ENCODE measurements around the gene ERN1. TPM values are rescaled to one million over a fixed set of nuclear protein-coding genes. Genes with fewer than 3 reads are reported as not detected.

ERN1 gene
- total RNA-seq, 2 donors from 2014 or later, result 131 TPM

DNA sequence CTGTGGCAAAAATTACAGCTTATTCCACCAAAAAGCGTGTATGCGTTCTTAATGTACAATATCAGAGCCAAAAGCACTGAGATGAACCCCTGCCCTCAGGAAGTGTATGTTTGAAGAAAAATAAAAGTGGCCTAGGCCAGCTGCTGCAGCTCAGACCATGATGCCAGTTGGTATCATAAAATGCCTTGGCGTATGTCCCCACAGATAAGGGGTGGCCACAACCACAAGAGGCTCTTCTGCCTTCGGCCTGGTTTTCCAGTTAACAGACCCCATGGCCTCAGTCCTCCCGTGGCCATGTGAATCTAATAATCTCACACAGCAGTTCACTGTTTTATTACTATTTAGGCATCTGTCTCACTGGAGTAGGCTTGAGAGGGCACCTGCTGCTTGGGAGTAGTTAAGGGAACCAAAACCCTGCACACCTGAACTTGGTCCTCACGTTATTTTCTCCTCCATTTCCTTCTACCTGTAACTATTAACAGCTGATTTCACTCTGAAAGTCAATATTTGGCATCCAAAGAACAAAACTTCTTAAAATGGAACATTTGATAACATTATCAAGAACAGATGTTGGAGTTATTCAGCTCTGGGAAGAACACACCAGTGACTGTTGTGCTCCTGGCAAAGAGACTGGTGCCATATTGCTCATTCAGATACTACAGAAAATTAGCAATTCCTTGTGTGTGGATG, 34.8 kb upstream of the ERN1 start:
- H3K27me3 Mint-ChIP-seq, result no peaks in the 10 kb centered on the region
- DNase-seq (ENCODE audit: low spot score) (no peak), ATAC-seq (no peak)
- no peak overlapping the region for H3K4me3 Mint-ChIP-seq
- no peaks in the 10 kb centered on the region for H3K9me3 Mint-ChIP-seq
- no peaks in the 10 kb centered on the region for H3K36me3 Mint-ChIP-seq
- H3K4me1 Mint-ChIP-seq (ENCODE audit: low read depth in 2 of 2), result no peaks in the 10 kb centered on the region
- no peak overlapping the region for H3K27ac Mint-ChIP-seq

DNA sequence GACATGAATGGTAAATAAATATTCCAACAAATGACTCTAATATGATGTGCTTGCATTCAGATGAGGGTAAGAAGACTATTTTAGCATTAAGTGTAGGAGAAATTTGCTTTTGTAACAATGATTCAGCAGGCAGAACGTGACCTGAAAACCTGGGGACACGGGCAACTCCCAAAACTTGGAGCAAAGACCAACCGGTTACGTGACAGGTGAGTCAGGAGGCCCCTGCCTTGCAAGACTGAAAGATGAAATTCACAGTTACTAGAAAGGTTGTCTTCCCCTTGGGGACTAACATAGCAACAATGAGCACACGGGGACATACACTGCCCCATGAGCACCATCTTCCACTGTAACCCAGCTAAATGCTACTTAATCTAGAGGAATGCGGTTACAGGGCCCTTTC, 33.5 kb upstream of the ERN1 start:
- no peaks in the 10 kb centered on the region for H3K9me3 Mint-ChIP-seq
- no peak overlapping the region for H3K27ac Mint-ChIP-seq
- H3K36me3 Mint-ChIP-seq, result no peaks in the 10 kb centered on the region
- H3K4me1 Mint-ChIP-seq (ENCODE audit: low read depth in 2 of 2), result no peaks in the 10 kb centered on the region
- DNase-seq (ENCODE audit: low spot score) (no peak), ATAC-seq (no peak)
- no peak overlapping the region for H3K4me3 Mint-ChIP-seq
- no peaks in the 10 kb centered on the region for H3K27me3 Mint-ChIP-seq

DNA sequence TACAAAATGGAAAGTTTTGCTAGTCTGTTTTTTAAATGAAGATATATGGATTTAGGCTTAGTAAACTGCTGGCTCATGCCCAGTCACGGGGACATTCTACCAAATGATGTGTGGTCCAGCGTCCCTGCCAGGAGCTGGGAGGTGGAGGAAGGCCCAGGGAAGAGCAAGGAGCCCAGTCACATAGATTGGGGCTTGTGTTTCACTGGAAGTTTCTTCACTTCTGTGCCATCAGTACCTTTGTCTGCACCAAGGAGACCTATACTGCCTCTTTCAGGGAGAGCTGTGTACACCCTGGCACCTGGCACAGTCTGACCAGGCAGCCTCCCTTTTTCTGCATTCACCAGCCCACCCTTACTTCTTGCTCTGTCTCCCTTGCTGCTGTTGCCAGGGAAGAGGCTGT, 32.6 kb upstream of the ERN1 start:
- DNase-seq (ENCODE audit: low spot score) (no peak), ATAC-seq (peak in 1 of 2 donors; percentile 6)
- no peaks in the 10 kb centered on the region for H3K4me1 Mint-ChIP-seq (ENCODE audit: low read depth in 2 of 2)
- no peak overlapping the region for H3K4me3 Mint-ChIP-seq
- no peaks in the 10 kb centered on the region for H3K36me3 Mint-ChIP-seq
- no peak overlapping the region for H3K27ac Mint-ChIP-seq
- H3K9me3 Mint-ChIP-seq, result no peaks in the 10 kb centered on the region
- H3K27me3 Mint-ChIP-seq, result no peaks in the 10 kb centered on the region

DNA sequence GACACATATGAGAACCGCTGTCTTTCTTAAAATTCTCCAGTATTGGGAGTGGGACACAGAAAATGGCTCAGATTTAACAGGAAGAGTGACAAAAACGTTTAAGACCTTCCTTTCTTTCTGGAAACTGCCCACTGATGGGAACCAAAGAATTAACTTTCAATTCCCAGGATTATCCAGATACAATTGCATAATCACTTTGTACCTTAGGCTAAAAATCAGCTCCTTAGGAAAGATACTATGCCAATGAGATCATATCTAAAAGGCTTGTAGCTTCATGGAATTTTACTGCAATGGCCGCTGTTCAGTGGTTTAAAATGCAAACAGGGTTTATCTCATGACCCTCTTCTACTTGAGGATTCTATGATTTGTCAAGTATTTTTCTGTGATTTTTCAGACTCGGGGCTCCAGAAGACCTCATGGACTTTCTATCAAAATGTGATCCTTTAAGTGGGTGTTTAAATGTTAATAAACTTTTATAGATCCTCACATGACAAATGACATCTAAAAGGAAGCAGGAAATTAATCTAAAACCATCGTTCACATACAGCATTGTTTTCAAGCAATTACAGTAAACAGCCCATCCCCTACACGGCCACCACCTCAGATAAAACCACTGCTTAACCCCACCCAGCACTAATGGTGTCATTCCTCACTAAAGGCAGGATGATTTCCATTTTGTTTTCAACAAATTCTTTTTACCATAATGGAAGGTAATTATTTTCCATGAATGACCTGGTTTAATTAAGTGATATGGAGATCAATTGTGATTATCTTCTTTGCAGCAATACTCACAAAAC, 31.6 kb upstream of the ERN1 start:
- Mint-ChIP-seq H3K36me3 (no peaks in the 10 kb centered on the region), H3K4me1 (ENCODE audit: low read depth in 2 of 2) (no peaks in the 10 kb centered on the region), H3K27me3 (no peaks in the 10 kb centered on the region), H3K27ac (no peak overlapping the region), H3K4me3 (no peak overlapping the region), H3K9me3 (no peaks in the 10 kb centered on the region)
- DNase-seq (ENCODE audit: low spot score) (no peak), ATAC-seq (no peak)

DNA sequence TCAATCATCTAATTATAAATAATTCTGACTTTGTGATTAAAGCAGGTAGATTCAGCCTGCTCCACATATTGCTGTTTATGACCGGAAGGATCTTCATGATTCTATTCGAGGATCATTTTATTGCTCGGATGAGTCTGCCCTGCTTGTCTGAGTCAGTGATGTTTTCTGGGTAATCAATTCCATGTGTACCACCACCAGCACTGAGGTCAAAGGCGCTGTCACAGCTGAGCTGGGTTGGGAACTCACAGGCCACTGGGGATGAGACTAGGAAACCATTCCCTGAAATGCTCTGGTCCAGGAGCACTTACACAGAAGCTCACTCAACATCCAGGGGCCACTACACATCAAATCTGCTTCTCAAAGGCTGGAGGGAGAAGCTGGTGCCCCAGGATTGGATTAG, 30.4 kb upstream of the ERN1 start:
- H3K36me3 Mint-ChIP-seq, result no peaks in the 10 kb centered on the region
- H3K27me3 Mint-ChIP-seq, result no peaks in the 10 kb centered on the region
- H3K9me3 Mint-ChIP-seq, result no peaks in the 10 kb centered on the region
- DNase-seq (ENCODE audit: low spot score) (no peak), ATAC-seq (no peak)
- no peak overlapping the region for H3K27ac Mint-ChIP-seq
- no peaks in the 10 kb centered on the region for H3K4me1 Mint-ChIP-seq (ENCODE audit: low read depth in 2 of 2)
- H3K4me3 Mint-ChIP-seq, result no peak overlapping the region

DNA sequence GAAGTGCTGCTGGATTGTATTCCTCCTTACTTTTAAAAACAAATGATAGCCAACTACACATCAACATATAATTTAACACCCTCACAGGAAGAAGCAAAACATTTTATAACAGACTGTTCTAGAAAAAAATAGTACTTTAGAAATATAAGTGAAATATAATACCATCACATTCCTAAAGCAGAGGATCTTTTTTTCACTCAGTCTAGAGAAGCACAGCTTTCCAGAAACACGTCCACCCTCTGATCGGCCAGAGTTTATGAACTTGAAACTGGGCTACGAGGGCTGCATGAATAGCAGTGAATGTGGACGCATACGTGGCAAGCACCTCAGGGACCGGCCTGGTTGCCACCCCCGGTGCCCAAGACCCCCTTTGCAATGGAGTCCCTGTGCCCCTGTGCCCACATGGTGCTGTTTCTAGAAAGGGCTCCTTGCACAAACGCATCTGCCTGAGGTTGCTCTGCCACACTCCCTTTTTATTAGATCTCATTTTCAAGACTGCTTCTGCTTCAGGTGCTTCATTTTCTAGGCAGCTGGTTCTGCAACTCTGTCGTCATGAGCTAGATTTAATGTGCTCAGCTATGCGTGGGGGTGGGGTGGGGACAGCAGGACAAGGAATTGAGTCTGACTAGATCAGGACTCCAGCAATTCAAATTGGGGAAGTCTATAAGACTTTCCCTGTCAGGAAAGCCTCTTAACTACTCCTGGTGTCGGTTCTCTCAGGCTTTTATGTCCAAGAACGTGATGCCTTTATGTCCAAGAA, 29.1 kb upstream of the ERN1 start:
- no peak for ATAC-seq
- H3K4me1 Mint-ChIP-seq (ENCODE audit: low read depth in 2 of 2), result no peaks in the 10 kb centered on the region
- DNase-seq (ENCODE audit: low spot score), result no peak
- H3K36me3 Mint-ChIP-seq, result no peaks in the 10 kb centered on the region
- no peak overlapping the region for H3K27ac Mint-ChIP-seq
- H3K9me3 Mint-ChIP-seq, result no peaks in the 10 kb centered on the region
- H3K4me3 Mint-ChIP-seq, result no peak overlapping the region
- no peaks in the 10 kb centered on the region for H3K27me3 Mint-ChIP-seq

DNA sequence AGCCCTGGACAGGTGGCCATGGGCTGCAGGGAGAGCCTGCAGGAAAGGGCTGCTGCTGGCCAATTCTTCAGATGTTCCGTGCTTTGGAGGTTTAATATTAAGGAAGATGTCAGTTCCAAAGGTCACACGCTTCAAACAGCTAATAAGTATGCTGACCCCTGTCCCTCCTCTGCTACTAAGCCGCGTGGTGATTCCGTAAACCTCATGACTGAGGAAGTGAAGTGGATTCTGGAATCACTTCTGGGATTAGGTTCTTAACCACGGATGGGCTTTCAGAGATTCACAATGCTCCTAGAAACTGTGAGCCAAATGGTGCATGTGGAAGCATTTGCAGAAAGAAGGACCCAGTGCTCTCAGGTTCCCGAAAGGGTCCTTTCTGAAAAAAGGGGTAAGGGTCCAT, 28.5 kb upstream of the ERN1 start:
- Mint-ChIP-seq H3K4me1 (ENCODE audit: low read depth in 2 of 2) (no peaks in the 10 kb centered on the region), H3K36me3 (peaks cover 2% of the 10 kb centered on the region), H3K4me3 (no peak overlapping the region), H3K27ac (no peak overlapping the region), H3K9me3 (no peaks in the 10 kb centered on the region), H3K27me3 (no peaks in the 10 kb centered on the region)
- ATAC-seq, result no peak
- no peak for DNase-seq (ENCODE audit: low spot score)

DNA sequence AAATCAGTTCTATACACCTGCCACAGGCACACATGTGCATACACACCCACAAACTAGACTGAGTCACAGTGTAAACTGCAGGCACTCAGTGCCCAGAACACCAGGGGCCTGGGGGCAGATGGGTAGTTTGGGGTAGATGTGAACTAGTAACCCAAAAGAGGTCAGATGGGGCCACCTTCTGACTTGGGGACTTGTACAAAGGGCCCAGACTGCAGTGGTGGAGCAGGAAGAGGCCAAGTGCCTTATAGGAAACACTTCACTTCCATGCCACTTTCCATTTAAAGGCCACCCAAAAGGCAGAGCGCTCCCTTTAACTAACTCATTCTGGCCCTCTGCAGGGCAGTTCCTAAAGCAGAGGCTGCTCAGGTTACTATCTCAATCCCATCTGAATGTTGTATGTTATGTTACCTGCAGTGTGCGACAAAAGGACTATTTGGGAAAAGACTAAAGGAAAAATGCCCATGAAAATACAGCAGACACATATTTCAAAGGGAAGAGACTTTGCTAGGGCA, 27.8 kb upstream of the ERN1 start:
- Mint-ChIP-seq H3K27ac (no peak overlapping the region), H3K4me1 (ENCODE audit: low read depth in 2 of 2) (no peaks in the 10 kb centered on the region), H3K36me3 (peaks cover 7% of the 10 kb centered on the region), H3K27me3 (no peaks in the 10 kb centered on the region), H3K9me3 (no peaks in the 10 kb centered on the region), H3K4me3 (no peak overlapping the region)
- DNase-seq (ENCODE audit: low spot score), result no peak
- ATAC-seq, result no peak

DNA sequence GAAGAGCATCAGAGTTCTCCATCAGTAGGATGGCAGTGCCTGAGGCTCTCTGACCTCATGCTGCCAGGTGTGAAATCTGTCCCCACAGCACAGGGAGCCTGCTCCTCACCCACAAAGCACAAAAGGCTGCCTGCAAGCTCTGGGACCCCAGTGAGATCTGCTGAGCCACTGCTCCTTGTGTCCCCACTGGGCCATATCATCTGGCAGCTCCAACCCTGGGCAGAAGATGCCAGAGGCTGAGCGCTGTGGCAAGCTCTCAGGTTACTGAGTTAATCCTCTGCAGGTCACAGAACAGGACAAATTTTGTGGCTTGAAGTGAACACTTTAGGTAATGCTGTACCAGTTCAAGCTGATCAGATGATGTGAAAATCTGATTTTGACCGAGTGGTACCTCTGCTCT, 26.7 kb upstream of the ERN1 start:
- no peaks in the 10 kb centered on the region for H3K4me1 Mint-ChIP-seq (ENCODE audit: low read depth in 2 of 2)
- no peaks in the 10 kb centered on the region for H3K9me3 Mint-ChIP-seq
- DNase-seq (ENCODE audit: low spot score), result no peak
- peaks cover 7% of the 10 kb centered on the region for H3K36me3 Mint-ChIP-seq
- no peak overlapping the region for H3K27ac Mint-ChIP-seq
- no peak overlapping the region for H3K4me3 Mint-ChIP-seq
- ATAC-seq, result no peak
- no peaks in the 10 kb centered on the region for H3K27me3 Mint-ChIP-seq

DNA sequence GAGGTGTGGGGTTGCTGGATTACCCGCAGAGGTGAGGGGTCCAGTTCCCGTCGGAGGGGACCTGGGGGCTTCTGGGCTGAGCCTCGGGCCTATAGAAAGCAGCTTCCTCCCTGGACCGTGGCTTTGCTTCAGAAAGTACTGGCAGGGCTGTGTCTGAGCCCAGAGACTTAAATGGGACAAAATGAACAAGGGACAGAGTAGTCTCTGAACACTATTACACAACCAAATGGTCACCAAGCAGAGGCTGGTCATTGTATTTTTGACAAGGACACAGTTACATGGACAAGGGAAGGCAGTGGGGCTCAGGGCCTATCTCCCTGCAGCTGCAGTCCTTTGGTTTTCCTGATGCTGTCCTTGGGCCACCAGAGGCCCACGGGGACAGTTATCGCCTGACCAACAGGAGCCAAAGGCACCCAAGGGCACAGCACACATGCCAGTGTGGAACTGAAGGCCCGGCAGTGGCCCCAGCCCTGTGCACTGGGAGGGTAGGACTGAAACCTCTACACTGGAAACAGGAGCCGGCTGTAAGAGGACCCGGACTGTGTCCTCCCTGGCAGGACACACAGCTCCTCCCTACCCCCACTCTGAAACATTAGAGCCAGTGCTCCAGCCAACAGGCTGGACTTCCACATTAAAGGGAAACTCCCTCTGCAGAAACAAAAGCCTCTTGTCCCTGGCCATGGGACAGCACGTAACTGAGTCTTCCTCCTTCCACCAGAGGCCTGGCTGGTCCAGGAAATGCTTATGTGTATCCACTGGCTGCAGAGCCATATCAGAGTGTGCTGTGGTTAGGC, 26.0 kb upstream of the ERN1 start:
- no peaks in the 10 kb centered on the region for H3K9me3 Mint-ChIP-seq

DNA sequence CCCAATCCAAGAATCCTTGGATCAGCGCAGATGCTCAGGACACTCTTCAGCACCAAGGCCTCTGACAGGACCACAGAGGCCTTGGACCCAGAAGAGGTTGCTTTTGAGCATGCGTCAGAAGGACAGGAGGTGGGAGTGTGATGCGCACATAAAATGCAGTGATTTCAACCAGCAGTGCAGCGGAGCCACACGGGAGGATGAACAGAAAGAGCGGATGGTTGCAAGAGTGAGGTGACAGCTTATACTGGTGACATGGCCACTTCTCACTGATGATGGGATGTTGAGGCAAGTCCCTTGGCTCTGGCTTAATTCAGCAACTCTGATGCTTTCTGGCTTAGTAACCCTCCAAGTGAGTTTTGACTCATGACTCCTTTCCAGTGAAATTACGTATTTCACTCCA, 25.2 kb upstream of the ERN1 start:
- Mint-ChIP-seq H3K27ac (no peak overlapping the region), H3K9me3 (no peaks in the 10 kb centered on the region), H3K27me3 (no peaks in the 10 kb centered on the region), H3K4me3 (no peak overlapping the region), H3K4me1 (ENCODE audit: low read depth in 2 of 2) (no peaks in the 10 kb centered on the region), H3K36me3 (peaks cover 7% of the 10 kb centered on the region)
- no peak for DNase-seq (ENCODE audit: low spot score)
- ATAC-seq, result no peak

More for the DNA sequence above, 26.0 kb upstream of the ERN1 start:
- Mint-ChIP-seq H3K4me3 (no peak overlapping the region), H3K4me1 (ENCODE audit: low read depth in 2 of 2) (no peaks in the 10 kb centered on the region), H3K36me3 (peaks cover 7% of the 10 kb centered on the region), H3K27ac (no peak overlapping the region), H3K27me3 (no peaks in the 10 kb centered on the region)
- DNase-seq (ENCODE audit: low spot score), result no peak
- ATAC-seq, result no peak

DNA sequence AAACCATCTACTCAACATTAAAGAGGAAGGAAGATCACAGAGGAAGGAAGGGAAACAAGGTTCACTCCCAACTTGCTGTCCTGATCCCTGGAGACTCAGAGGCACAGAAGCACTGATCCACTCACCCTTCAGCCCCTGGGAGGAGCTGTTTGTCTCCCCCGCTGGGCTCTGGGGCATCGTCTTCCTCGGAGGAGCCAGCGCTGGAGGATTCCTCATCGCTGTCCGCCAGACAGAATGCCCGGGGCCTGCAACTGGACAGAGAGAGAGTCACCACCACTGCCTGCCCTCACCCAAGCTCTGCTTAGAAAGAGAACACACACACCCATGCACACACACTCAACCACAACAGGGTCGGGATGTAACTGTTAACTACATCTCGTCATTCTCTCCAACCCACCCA, 24.8 kb upstream of the ERN1 start:
- H3K4me1 Mint-ChIP-seq (ENCODE audit: low read depth in 2 of 2), result no peaks in the 10 kb centered on the region
- peak overlapping the region in 1 of 2 donors; percentile 30 for H3K27ac Mint-ChIP-seq
- DNase-seq (ENCODE audit: low spot score) (no peak), ATAC-seq (no peak)
- H3K9me3 Mint-ChIP-seq, result no peaks in the 10 kb centered on the region
- peaks cover 7% of the 10 kb centered on the region for H3K36me3 Mint-ChIP-seq
- H3K4me3 Mint-ChIP-seq, result no peak overlapping the region
- H3K27me3 Mint-ChIP-seq, result no peaks in the 10 kb centered on the region

DNA sequence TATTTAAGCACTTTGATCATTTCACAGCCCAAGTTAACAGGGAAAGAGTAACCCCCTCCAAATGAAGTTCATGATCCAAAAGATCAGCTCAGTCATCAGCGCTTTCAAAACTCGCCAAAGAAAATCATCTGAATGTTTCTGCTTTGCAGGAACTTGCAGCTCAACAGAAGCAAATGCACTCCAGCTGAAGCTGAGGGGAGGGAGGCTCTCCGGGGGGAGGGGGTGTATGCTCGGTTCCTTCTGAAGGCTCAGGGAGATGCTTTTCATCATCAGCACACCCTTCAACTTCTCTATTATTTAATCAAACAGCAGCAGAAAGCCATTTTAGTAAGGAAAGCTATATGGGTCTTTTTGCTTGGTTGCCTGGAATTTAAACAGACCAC, 24.4 kb upstream of the ERN1 start:
- Mint-ChIP-seq H3K9me3 (no peaks in the 10 kb centered on the region), H3K36me3 (peaks cover 7% of the 10 kb centered on the region), H3K4me1 (ENCODE audit: low read depth in 2 of 2) (no peaks in the 10 kb centered on the region), H3K4me3 (no peak overlapping the region), H3K27me3 (no peaks in the 10 kb centered on the region), H3K27ac (peak overlapping the region in 1 of 2 donors; percentile 30)
- DNase-seq (ENCODE audit: low spot score) (no peak), ATAC-seq (no peak)
